Ishikawa (cell line): ENCODE results near the gene SEL1L2.

ENCODE experiments used
- CEBPB ChIP-seq: IDR thresholded peaks from 2 replicates; pipeline ENCODE4 v1.6.1; 2012
- CREB1 ChIP-seq: IDR thresholded peaks from 2 replicates; pipeline ENCODE4 v1.6.1; 2012; ENCODE audit warnings: low read depth
- EGR1 ChIP-seq: IDR thresholded peaks from 2 replicates; pipeline ENCODE4 v1.6.1; 2012
- EP300 ChIP-seq: IDR thresholded peaks from 2 replicates; pipeline ENCODE4 v1.6.1; 2012; ENCODE audit warnings: borderline replicate concordance
- NFIC ChIP-seq: IDR thresholded peaks from 2 replicates; pipeline ENCODE4 v1.6.1; 2012
- RAD21 ChIP-seq: IDR thresholded peaks from 2 replicates; pipeline ENCODE4 v1.6.1; 2012; ENCODE audit warnings: low read depth
- TAF1 ChIP-seq: IDR thresholded peaks from 2 replicates; pipeline ENCODE4 v1.6.1; 2012; ENCODE audit warnings: low read depth, mild to moderate bottlenecking
- TEAD4 ChIP-seq: IDR thresholded peaks from 2 replicates; pipeline ENCODE4 v1.6.1; 2012
- TF ChIP-seq, protein P1 (sequence below): IDR thresholded peaks from 2 replicates; pipeline ENCODE4 v1.6.1; 2012

DNA sequence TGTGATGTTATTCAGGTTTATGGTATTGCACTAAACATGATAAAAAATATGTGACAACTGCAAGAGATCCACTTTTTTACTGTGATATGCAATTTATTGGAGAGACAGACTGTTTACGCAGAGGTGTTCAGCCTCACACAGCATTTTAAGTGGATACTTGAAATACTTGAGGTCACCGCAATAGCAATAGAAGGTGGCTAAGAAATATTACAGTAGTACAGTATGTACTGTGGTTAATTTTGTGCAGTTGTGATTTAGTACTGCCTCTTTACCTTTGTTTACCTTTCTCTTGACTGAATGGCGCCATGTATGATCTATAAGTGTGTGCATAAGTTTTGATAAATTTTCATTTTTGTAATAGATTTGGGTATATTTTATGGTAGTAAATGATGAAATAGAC lies 22.3 kb upstream of the SEL1L2 start:
- TF ChIP-seq EGR1, result no peak
- no peak for TF ChIP-seq TEAD4
- TF ChIP-seq TAF1, result no peak
- no peak for TF ChIP-seq RAD21
- TF ChIP-seq, protein P1, sequence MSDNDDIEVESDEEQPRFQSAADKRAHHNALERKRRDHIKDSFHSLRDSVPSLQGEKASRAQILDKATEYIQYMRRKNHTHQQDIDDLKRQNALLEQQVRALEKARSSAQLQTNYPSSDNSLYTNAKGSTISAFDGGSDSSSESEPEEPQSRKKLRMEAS, result no peak
- TF ChIP-seq NFIC, result no peak
- TF ChIP-seq CREB1, result no peak
- no peak for TF ChIP-seq EP300
- TF ChIP-seq CEBPB, result no peak
